GM12878 (cell line): ENCODE results near the gene CHST8. TPM values are rescaled to one million over a fixed set of nuclear protein-coding genes. Genes with fewer than 3 reads are reported as not detected.

Experiments
- ATAC-seq: fragments of 200-7000 bp; cut with Tn5 transposase; 3 replicates; pipeline ENCODE4 v1.9.1; 2020; ENCODE audit warnings: mild to moderate bottlenecking, moderate library complexity
- BruUV-seq: library from RNA; stranded (reverse); fragments of 400-500 nt; replicated peaks from 2 replicates; lab custom pipeline; 2021; lab: Mats Ljungman, UMichigan
- CTCF ChIA-PET: fragments of 300-600 bp; sonication (Branson Sonifier 250); formaldehyde crosslinking; extraction: SDS; loops from one replicate; lab custom pipeline; 2021; ENCODE audit warnings: inconsistent platforms; lab: Yijun Ruan, JAX
- POLR2A ChIA-PET: fragments of 350-600 bp; formaldehyde crosslinking; extraction: SDS; loops from one replicate; lab custom pipeline; 2021; ENCODE audit warnings: inconsistent platforms; lab: Charles Lee
- RAD21 ChIA-PET: fragments of 300-600 bp; sonication (Branson Sonifier 250); formaldehyde crosslinking; loops from one replicate; lab custom pipeline; 2023; ENCODE audit warnings: antibody characterized with exemption; ENCODE audit not compliant: unreplicated experiment; lab: Charles Lee
- SMC1A ChIA-PET: fragments of 300-600 bp; sonication (Branson Sonifier 250); formaldehyde crosslinking; loops from one replicate; lab custom pipeline; 2023; ENCODE audit not compliant: unreplicated experiment, uncharacterized antibody; lab: Charles Lee
- DNase-seq: peaks from one replicate; pipeline ENCODE4 v3.0.0-alpha.2; 2011; ENCODE audit warnings: low read depth, low spot score
- FAIRE-seq: peaks from 3 replicates; lab custom pipeline; 2011; peaks lifted over from hg19 to GRCh38; lab: Jason Lieb, UNC
- H2AFZ ChIP-seq: 2 replicates; pipeline ENCODE4 v1.6.0; 2011; ENCODE audit warnings: low read depth, low read length, control low read depth; ENCODE audit not compliant: control insufficient read depth
- H3K27ac ChIP-seq: 2 replicates; pipeline ENCODE4 v1.5.1; 2011; ENCODE audit warnings: control low read depth; ENCODE audit not compliant: control insufficient read depth, insufficient read depth
- H3K27me3 ChIP-seq, 2 experiments: replicated peaks in 1 of 2; 2 replicates each; pipeline versions ENCODE4 v1.6.0 to v1.6.1; 2011; ENCODE audit warnings: low read length in 1 of 2; ENCODE audit not compliant: control insufficient read depth in 2 of 2, insufficient read depth in 2 of 2
- H3K36me3 ChIP-seq, 2 experiments: 2 replicates each; pipeline ENCODE4 v1.5.1; 2011; ENCODE audit warnings: low read length in 1 of 2; ENCODE audit not compliant: control insufficient read depth in 2 of 2, insufficient read depth in 2 of 2
- H3K4me1 ChIP-seq: 2 replicates; pipeline ENCODE4 v1.6.1; 2011; ENCODE audit warnings: mild to moderate bottlenecking, low read length, moderate library complexity, mixed read lengths; ENCODE audit not compliant: control insufficient read depth, insufficient read depth
- H3K4me2 ChIP-seq: 2 replicates; pipeline ENCODE4 v1.6.0; 2011; ENCODE audit warnings: control low read depth; ENCODE audit not compliant: control insufficient read depth, insufficient read depth
- H3K4me3 ChIP-seq: fragments of 200-600 bp; sonication (generic); 2 replicates; pipeline ENCODE4 v1.5.1; 2016
- H3K79me2 ChIP-seq: 2 replicates; pipeline ENCODE4 v1.6.0; 2011; ENCODE audit warnings: low read length; ENCODE audit not compliant: control insufficient read depth, insufficient read depth
- H3K9ac ChIP-seq: 2 replicates; pipeline ENCODE4 v1.8.0; 2011; ENCODE audit warnings: low read length, control low read depth, mixed read lengths; ENCODE audit not compliant: control insufficient read depth, insufficient read depth
- H3K9me3 ChIP-seq: replicated peaks from 3 replicates; pipeline ENCODE4 v1.5.1; 2011; ENCODE audit warnings: mild to moderate bottlenecking, low read length; ENCODE audit not compliant: control insufficient read depth, insufficient read depth
- H4K20me1 ChIP-seq: 2 replicates; pipeline ENCODE4 v1.6.0; 2011; ENCODE audit not compliant: control insufficient read depth, insufficient read depth
- CBX5 ChIP-seq: sonication (generic); IDR thresholded peaks from 2 replicates; pipeline ENCODE4 v1.6.1; 2016; ENCODE audit warnings: low read depth, moderate library complexity, mild to moderate bottlenecking, inconsistent platforms
- CEBPB ChIP-seq, 2 experiments: fragments of 150-350 bp in 1 of 2; IDR thresholded peaks; 2 replicates each; pipeline ENCODE4 v1.6.1; 2012 to 2014; ENCODE audit warnings: low read depth in 2 of 2, low read length in 2 of 2, borderline replicate concordance in 1 of 2, inconsistent platforms in 1 of 2
- ELK1 ChIP-seq: IDR thresholded peaks from 2 replicates; pipeline ENCODE4 v1.6.1; 2012; ENCODE audit warnings: low read depth, low read length, improper control_type of control experiment
- GABPA ChIP-seq: IDR thresholded peaks from 2 replicates; pipeline ENCODE4 v1.6.1; 2014; ENCODE audit warnings: antibody characterized with exemption, low read depth, mild to moderate bottlenecking, inconsistent platforms
- HDAC6 ChIP-seq: fragments of 200-600 bp; sonication (generic); IDR thresholded peaks from one replicate; pipeline ENCODE4 v1.8.0; 2017; ENCODE audit warnings: antibody characterized with exemption; ENCODE audit not compliant: unreplicated experiment
- IKZF1 ChIP-seq: fragments of 450-650 bp; conservative IDR thresholded peaks from 2 replicates; pipeline ENCODE4 v1.6.1; 2017; ENCODE audit warnings: antibody characterized with exemption, mild to moderate bottlenecking
- JUNB ChIP-seq: IDR thresholded peaks from 2 replicates; pipeline ENCODE4 v1.6.1; 2016; ENCODE audit warnings: antibody characterized with exemption, mild to moderate bottlenecking
- MTA2 ChIP-seq: fragments of 450-650 bp; IDR thresholded peaks from 2 replicates; pipeline ENCODE4 v1.6.1; 2016; ENCODE audit warnings: low read depth, mild to moderate bottlenecking, moderate library complexity
- RAD21 ChIP-seq: IDR thresholded peaks from 2 replicates; pipeline ENCODE4 v1.6.1; 2011; ENCODE audit warnings: mild to moderate bottlenecking, low read depth, low read length, moderate library complexity; ENCODE audit not compliant: insufficient read depth
- RAD51 ChIP-seq: fragments of 450-650 bp; IDR thresholded peaks from 2 replicates; pipeline ENCODE4 v1.6.1; 2016; ENCODE audit warnings: moderate library complexity, mild to moderate bottlenecking, inconsistent platforms
- SREBF1 ChIP-seq: IDR thresholded peaks from 2 replicates; pipeline ENCODE4 v1.6.1; 2012; ENCODE audit warnings: mild to moderate bottlenecking, low read length
- SRF ChIP-seq, 2 experiments: IDR thresholded peaks; 2 replicates each; pipeline ENCODE4 v1.6.1; 2011; ENCODE audit warnings: low read depth in 2 of 2, low read length in 2 of 2, mild to moderate bottlenecking in 1 of 2, moderate library complexity in 1 of 2
- STAT3 ChIP-seq: IDR thresholded peaks from 2 replicates; pipeline ENCODE4 v1.6.1; 2011; ENCODE audit warnings: low read depth, low read length, improper control_type of control experiment
- SUZ12 ChIP-seq: fragments of 200-600 bp; sonication (generic); IDR thresholded peaks from one replicate; pipeline ENCODE4 v1.6.1; 2018; ENCODE audit warnings: antibody characterized with exemption, mild to moderate bottlenecking; ENCODE audit not compliant: unreplicated experiment
- TBL1XR1 ChIP-seq: IDR thresholded peaks from 2 replicates; pipeline ENCODE4 v1.6.1; 2012; ENCODE audit warnings: low read depth, low read length, improper control_type of control experiment
- ZNF207 ChIP-seq: fragments of 450-650 bp; IDR thresholded peaks from 2 replicates; pipeline ENCODE4 v1.6.1; 2014; ENCODE audit warnings: antibody characterized with exemption, mild to moderate bottlenecking, borderline replicate concordance
- WGBS: methylation state at CpG from one replicate; pipeline ENCODE4 v1.1.6; 2016; ENCODE audit warnings: low lambda C conversion rate; ENCODE audit not compliant: insufficient replicate concordance, insufficient coverage; ENCODE audit errors: missing lambda C conversion rate; 5-methylcytosine and 5-hydroxymethylcytosine counted together
- in situ Hi-C: fragments of 300-500 bp; cut with MboI; formaldehyde crosslinking; loops from 9 replicates; pipeline ENCODE4 v1.14.3; 2018; ENCODE audit warnings: mixed read lengths
- intact Hi-C: fragments of 100-400 bp; cut with micrococcal nuclease; formaldehyde crosslinking; loops from one replicate; pipeline ENCODE4 v1.14.2; 2022; ENCODE audit not compliant: unreplicated experiment
- polyA plus RNA-seq, 11 experiments: library from polyadenylated mRNA; depleted of rRNA in 4 of 11; unstranded in 6 of 11; stranded (reverse) in 5 of 11; fragments of >200 nt; fragmentation: Nextera tagmentation in 4 of 11; fragmentation: Illumina TruSeq in 1 of 11; extraction: Ambion mirVana in 4 of 11; extraction: Trizol in 1 of 11; gene quantifications; 1 replicate in 1 of 11; 2 replicates in 10 of 11; pipeline versions ENCODE4 v1.2.1 to v1.2.3, GENCODE V29; 2011 to 2016; ENCODE audit warnings: inconsistent platforms in 2 of 11, missing spikeins in 2 of 11, low read depth in 1 of 11
- total RNA-seq, 4 experiments: library from RNA; depleted of rRNA in 3 of 4; stranded (reverse); fragments of >200 nt in 3 of 4; fragmentation: Illumina TruSeq in 1 of 4; extraction: Trizol in 1 of 4; gene quantifications; 2 replicates each; pipeline versions ENCODE4 v1.2.1 to v1.2.3, GENCODE V29; 2013 to 2021
- TF ChIP-seq, protein P1 (sequence below): IDR thresholded peaks from 2 replicates; pipeline ENCODE4 v1.6.1; 2011; ENCODE audit warnings: borderline replicate concordance, low read depth, mild to moderate bottlenecking, moderate library complexity, mixed read lengths, low read length; ENCODE audit not compliant: insufficient read depth; ENCODE audit errors: extremely low read length
- TF ChIP-seq, protein P2 (sequence below): fragments of 450-650 bp; IDR thresholded peaks from 2 replicates; pipeline ENCODE4 v1.6.1; 2017; ENCODE audit warnings: mild to moderate bottlenecking, moderate library complexity

The CHST8 gene
- total and polyA plus RNA-seq, 10 of the 15 experiments (the other 5 are each of a cell fraction or from before 2014, with no cell fraction given), result 0.06 TPM; not detected in 9

DNA sequence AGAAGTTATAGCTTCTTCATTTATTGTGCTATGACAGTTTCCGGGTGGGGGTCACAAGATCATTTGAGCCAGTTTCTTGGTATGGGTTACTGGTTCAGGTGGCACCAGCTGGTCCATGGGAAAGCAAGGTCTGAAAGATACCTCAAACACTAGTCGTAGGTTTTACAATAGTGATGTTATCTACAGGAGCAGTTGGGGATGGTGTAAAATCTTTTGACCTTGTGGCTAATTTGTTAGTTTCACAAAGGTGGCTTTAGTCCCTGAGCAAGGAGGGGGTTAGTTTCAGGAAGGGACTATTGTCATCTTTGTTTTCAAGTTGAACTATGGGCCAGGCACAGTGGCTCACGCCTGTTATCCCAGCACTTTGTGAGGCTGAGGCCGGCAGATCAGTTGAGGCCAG is 24.6 kb downstream of the CHST8 start (continued):
- TF ChIP-seq, protein P1, sequence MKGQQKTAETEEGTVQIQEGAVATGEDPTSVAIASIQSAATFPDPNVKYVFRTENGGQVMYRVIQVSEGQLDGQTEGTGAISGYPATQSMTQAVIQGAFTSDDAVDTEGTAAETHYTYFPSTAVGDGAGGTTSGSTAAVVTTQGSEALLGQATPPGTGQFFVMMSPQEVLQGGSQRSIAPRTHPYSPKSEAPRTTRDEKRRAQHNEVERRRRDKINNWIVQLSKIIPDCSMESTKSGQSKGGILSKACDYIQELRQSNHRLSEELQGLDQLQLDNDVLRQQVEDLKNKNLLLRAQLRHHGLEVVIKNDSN, result no peak
- no peak for TF ChIP-seq SREBF1
- TF ChIP-seq RAD21, result no peak
- no peak for TF ChIP-seq CEBPB (IDR thresholded peaks at IDR 0.05; ENCODE audit: borderline replicate concordance in 1 of 2, low read depth in 2 of 2, low read length in 2 of 2)
- no peak for TF ChIP-seq SRF (IDR thresholded peaks at IDR 0.05; ENCODE audit: low read depth in 2 of 2, low read length in 2 of 2)
- no peak for TF ChIP-seq JUNB
- no peak for TF ChIP-seq SUZ12

GRCh38 chr19:33647146-33647545 is 25.4 kb downstream of the CHST8 start:
- BruUV-seq, result no TSS peak
- 66% methylated on average over 6 of the region's 6 CpGs for WGBS
- Histone ChIP-seq H3K4me1 (no peaks in the 10 kb centered on the region), H3K4me3 (no peak overlapping the region), H3K27me3 (no peaks in the 10 kb centered on the region; a peak in 2 of 4 replicates), H4K20me1 (no peaks in the 10 kb centered on the region), H3K36me3 (no peaks in the 10 kb centered on the region), H3K9me3 (no peaks in the 10 kb centered on the region), H3K79me2 (no peaks in the 10 kb centered on the region), H2AFZ (no peak overlapping the region), H3K9ac (no peak overlapping the region), H3K27ac (no peak overlapping the region), H3K4me2 (no peak overlapping the region)
- intact Hi-C loops (no loop called here), in situ Hi-C loops (no loop called here)
- POLR2A ChIA-PET, result no interaction called here
- CTCF ChIA-PET, result no interaction called here
- no peak for FAIRE-seq
- SMC1A ChIA-PET, result no interaction called here
- RAD21 ChIA-PET, result no interaction called here
- no peak for ATAC-seq
- no peak for DNase-seq
- TF ChIP-seq HDAC6 (no peak), CBX5 (no peak), TBL1XR1 (no peak), RAD51 (no peak), ELK1 (no peak), IKZF1 (no peak), STAT3 (no peak), GABPA (no peak), ZNF207 (no peak), MTA2 (no peak)
- TF ChIP-seq, protein P1, result no peak
- TF ChIP-seq, protein P2, sequence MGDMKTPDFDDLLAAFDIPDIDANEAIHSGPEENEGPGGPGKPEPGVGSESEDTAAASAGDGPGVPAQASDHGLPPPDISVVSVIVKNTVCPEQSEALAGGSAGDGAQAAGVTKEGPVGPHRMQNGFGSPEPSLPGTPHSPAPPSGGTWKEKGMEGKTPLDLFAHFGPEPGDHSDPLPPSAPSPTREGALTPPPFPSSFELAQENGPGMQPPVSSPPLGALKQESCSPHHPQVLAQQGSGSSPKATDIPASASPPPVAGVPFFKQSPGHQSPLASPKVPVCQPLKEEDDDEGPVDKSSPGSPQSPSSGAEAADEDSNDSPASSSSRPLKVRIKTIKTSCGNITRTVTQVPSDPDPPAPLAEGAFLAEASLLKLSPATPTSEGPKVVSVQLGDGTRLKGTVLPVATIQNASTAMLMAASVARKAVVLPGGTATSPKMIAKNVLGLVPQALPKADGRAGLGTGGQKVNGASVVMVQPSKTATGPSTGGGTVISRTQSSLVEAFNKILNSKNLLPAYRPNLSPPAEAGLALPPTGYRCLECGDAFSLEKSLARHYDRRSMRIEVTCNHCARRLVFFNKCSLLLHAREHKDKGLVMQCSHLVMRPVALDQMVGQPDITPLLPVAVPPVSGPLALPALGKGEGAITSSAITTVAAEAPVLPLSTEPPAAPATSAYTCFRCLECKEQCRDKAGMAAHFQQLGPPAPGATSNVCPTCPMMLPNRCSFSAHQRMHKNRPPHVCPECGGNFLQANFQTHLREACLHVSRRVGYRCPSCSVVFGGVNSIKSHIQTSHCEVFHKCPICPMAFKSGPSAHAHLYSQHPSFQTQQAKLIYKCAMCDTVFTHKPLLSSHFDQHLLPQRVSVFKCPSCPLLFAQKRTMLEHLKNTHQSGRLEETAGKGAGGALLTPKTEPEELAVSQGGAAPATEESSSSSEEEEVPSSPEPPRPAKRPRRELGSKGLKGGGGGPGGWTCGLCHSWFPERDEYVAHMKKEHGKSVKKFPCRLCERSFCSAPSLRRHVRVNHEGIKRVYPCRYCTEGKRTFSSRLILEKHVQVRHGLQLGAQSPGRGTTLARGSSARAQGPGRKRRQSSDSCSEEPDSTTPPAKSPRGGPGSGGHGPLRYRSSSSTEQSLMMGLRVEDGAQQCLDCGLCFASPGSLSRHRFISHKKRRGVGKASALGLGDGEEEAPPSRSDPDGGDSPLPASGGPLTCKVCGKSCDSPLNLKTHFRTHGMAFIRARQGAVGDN, result no peak
